Astrocyte (in vitro differentiated cells and primary cell): ENCODE measurements around the gene C3orf20. TPM values are rescaled to one million over a fixed set of nuclear protein-coding genes. Genes with fewer than 3 reads are reported as not detected.
"Not testable (repeated sequence)": the region's sequence is repeated elsewhere in the genome, so short reads cannot be mapped to it uniquely, and the experiment has no call there.

Experiments used
- DNase-seq: peaks from one replicate; pipeline ENCODE4 v3.0.0-alpha.2; 2010; ENCODE audit warnings: low read depth
- FAIRE-seq: peaks from 2 replicates; lab custom pipeline; 2011; peaks lifted over from hg19 to GRCh38; lab: Jason Lieb, UNC
- H2AFZ ChIP-seq: 2 replicates; pipeline ENCODE4 v1.6.0; 2012; ENCODE audit warnings: low read depth, low read length, inconsistent platforms
- H3K27ac ChIP-seq: 2 replicates; pipeline ENCODE4 v1.5.1; 2011; ENCODE audit warnings: low read depth, low read length, inconsistent platforms
- H3K27me3 ChIP-seq: 2 replicates; pipeline ENCODE4 v1.6.0; 2011; ENCODE audit warnings: low read length, inconsistent platforms; ENCODE audit not compliant: insufficient read depth
- H3K36me3 ChIP-seq: 2 replicates; pipeline ENCODE4 v1.5.1; 2011; ENCODE audit warnings: low read length, inconsistent platforms; ENCODE audit not compliant: insufficient read depth
- H3K4me1 ChIP-seq: 2 replicates; pipeline ENCODE4 v1.5.1; 2011; ENCODE audit warnings: low read length, inconsistent platforms; ENCODE audit not compliant: insufficient read depth
- H3K4me2 ChIP-seq: 2 replicates; pipeline ENCODE4 v1.6.0; 2012; ENCODE audit warnings: low read length, inconsistent platforms
- H3K4me3 ChIP-seq: 2 replicates; pipeline ENCODE4 v1.5.1; 2011; ENCODE audit warnings: low read depth, mild to moderate bottlenecking, low read length, inconsistent platforms; ENCODE audit not compliant: insufficient read depth
- H3K79me2 ChIP-seq: 2 replicates; pipeline ENCODE4 v1.6.0; 2012; ENCODE audit warnings: mild to moderate bottlenecking, low read length, inconsistent platforms; ENCODE audit not compliant: insufficient read depth
- H3K9ac ChIP-seq: 2 replicates; pipeline ENCODE4 v1.6.0; 2012; ENCODE audit warnings: mild to moderate bottlenecking, low read length, inconsistent platforms
- H3K9me3 ChIP-seq: 2 replicates; pipeline ENCODE4 v1.5.1; 2012; ENCODE audit warnings: low read depth, mild to moderate bottlenecking, low read length, inconsistent platforms; ENCODE audit not compliant: insufficient read depth
- H4K20me1 ChIP-seq: 2 replicates; pipeline ENCODE4 v1.6.0; 2012; ENCODE audit warnings: low read length, inconsistent platforms; ENCODE audit not compliant: insufficient read depth
- H3K27ac Mint-ChIP-seq: one replicate; pipeline ENCODE4 v1.8.0; 2021; ENCODE audit warnings: mild to moderate bottlenecking, mixed read lengths; ENCODE audit not compliant: unreplicated experiment
- H3K27me3 Mint-ChIP-seq: one replicate; pipeline ENCODE4 v1.8.0; 2021; ENCODE audit warnings: low read depth, mixed read lengths; ENCODE audit not compliant: unreplicated experiment
- H3K36me3 Mint-ChIP-seq: one replicate; pipeline ENCODE4 v1.8.0; 2021; ENCODE audit warnings: low read depth, mixed read lengths; ENCODE audit not compliant: unreplicated experiment
- H3K4me1 Mint-ChIP-seq: one replicate; pipeline ENCODE4 v1.8.0; 2021; ENCODE audit warnings: low read depth, mixed read lengths; ENCODE audit not compliant: unreplicated experiment
- H3K4me3 Mint-ChIP-seq: one replicate; pipeline ENCODE4 v1.8.0; 2021; ENCODE audit warnings: mild to moderate bottlenecking, moderate library complexity, mixed read lengths; ENCODE audit not compliant: unreplicated experiment
- H3K9me3 Mint-ChIP-seq: one replicate; pipeline ENCODE4 v1.8.0; 2021; ENCODE audit warnings: mild to moderate bottlenecking, mixed read lengths; ENCODE audit not compliant: unreplicated experiment
- EZH2 ChIP-seq: IDR thresholded peaks from 2 replicates; pipeline ENCODE4 v1.6.1; 2012; ENCODE audit warnings: mild to moderate bottlenecking, low read length, inconsistent platforms; ENCODE audit not compliant: insufficient read depth
- total RNA-seq: library from RNA; stranded (reverse); gene quantifications from 2 replicates; pipeline ENCODE4 v1.2.1, GENCODE V29; 2021
- TF ChIP-seq, protein P1 (sequence below): IDR thresholded peaks from 2 replicates; pipeline ENCODE4 v1.5.1; 2011; ENCODE audit warnings: low read depth, mild to moderate bottlenecking, inconsistent platforms, low read length, moderate library complexity; ENCODE audit not compliant: insufficient read depth

Gene C3orf20
- total RNA-seq, 1 donor from 2014 or later, result 0.16 TPM

GRCh38 chr3:14649466-14649865, 25.5 kb upstream of the C3orf20 start:
- FAIRE-seq, result no peak
- H3K4me3 ChIP-seq, result no peak overlapping the region
- H3K4me1 ChIP-seq, result no peaks in the 10 kb centered on the region
- peaks cover 2% of the 10 kb centered on the region for H3K27me3 ChIP-seq
- DNase-seq, result no peak
- peaks cover 2% of the 10 kb centered on the region for H3K27me3 Mint-ChIP-seq
- no peak overlapping the region for H3K27ac ChIP-seq
- no peak for TF ChIP-seq EZH2
- H3K4me1 Mint-ChIP-seq, result peaks cover 21% of the 10 kb centered on the region
- H2AFZ ChIP-seq, result no peak overlapping the region
- peaks cover 30% of the 10 kb centered on the region for H3K79me2 ChIP-seq
- H4K20me1 ChIP-seq, result peaks cover 5% of the 10 kb centered on the region
- H3K9me3 ChIP-seq, result no peaks in the 10 kb centered on the region
- no peaks in the 10 kb centered on the region for H3K36me3 Mint-ChIP-seq
- no peak overlapping the region for H3K9ac ChIP-seq
- H3K4me2 ChIP-seq, result no peak overlapping the region
- no peak overlapping the region for H3K27ac Mint-ChIP-seq
- no peak overlapping the region for H3K4me3 Mint-ChIP-seq
- no peaks in the 10 kb centered on the region for H3K36me3 ChIP-seq
- H3K9me3 Mint-ChIP-seq, result peaks cover 2% of the 10 kb centered on the region

GRCh38 chr3:14650193-14650592, 24.7 kb upstream of the C3orf20 start:
- Mint-ChIP-seq H3K27me3 (no peaks in the 10 kb centered on the region), H3K9me3 (peaks cover 2% of the 10 kb centered on the region), H3K27ac (no peak overlapping the region), H3K4me1 (peaks cover 21% of the 10 kb centered on the region), H3K4me3 (peak overlapping the region; percentile 98), H3K36me3 (peaks cover 2% of the 10 kb centered on the region)
- Histone ChIP-seq H4K20me1 (peaks cover 5% of the 10 kb centered on the region), H3K79me2 (peaks cover 30% of the 10 kb centered on the region), H3K36me3 (no peaks in the 10 kb centered on the region), H3K27me3 (no peaks in the 10 kb centered on the region), H3K9ac (no peak overlapping the region), H3K4me1 (no peaks in the 10 kb centered on the region), H2AFZ (no peak overlapping the region), H3K9me3 (no peaks in the 10 kb centered on the region), H3K4me3 (no peak overlapping the region), H3K4me2 (peak overlapping the region; percentile 92), H3K27ac (no peak overlapping the region)
- FAIRE-seq (no peak), DNase-seq (no peak)
- no peak for TF ChIP-seq EZH2
- TF ChIP-seq, protein P1, sequence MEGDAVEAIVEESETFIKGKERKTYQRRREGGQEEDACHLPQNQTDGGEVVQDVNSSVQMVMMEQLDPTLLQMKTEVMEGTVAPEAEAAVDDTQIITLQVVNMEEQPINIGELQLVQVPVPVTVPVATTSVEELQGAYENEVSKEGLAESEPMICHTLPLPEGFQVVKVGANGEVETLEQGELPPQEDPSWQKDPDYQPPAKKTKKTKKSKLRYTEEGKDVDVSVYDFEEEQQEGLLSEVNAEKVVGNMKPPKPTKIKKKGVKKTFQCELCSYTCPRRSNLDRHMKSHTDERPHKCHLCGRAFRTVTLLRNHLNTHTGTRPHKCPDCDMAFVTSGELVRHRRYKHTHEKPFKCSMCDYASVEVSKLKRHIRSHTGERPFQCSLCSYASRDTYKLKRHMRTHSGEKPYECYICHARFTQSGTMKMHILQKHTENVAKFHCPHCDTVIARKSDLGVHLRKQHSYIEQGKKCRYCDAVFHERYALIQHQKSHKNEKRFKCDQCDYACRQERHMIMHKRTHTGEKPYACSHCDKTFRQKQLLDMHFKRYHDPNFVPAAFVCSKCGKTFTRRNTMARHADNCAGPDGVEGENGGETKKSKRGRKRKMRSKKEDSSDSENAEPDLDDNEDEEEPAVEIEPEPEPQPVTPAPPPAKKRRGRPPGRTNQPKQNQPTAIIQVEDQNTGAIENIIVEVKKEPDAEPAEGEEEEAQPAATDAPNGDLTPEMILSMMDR, result no peak

DNA sequence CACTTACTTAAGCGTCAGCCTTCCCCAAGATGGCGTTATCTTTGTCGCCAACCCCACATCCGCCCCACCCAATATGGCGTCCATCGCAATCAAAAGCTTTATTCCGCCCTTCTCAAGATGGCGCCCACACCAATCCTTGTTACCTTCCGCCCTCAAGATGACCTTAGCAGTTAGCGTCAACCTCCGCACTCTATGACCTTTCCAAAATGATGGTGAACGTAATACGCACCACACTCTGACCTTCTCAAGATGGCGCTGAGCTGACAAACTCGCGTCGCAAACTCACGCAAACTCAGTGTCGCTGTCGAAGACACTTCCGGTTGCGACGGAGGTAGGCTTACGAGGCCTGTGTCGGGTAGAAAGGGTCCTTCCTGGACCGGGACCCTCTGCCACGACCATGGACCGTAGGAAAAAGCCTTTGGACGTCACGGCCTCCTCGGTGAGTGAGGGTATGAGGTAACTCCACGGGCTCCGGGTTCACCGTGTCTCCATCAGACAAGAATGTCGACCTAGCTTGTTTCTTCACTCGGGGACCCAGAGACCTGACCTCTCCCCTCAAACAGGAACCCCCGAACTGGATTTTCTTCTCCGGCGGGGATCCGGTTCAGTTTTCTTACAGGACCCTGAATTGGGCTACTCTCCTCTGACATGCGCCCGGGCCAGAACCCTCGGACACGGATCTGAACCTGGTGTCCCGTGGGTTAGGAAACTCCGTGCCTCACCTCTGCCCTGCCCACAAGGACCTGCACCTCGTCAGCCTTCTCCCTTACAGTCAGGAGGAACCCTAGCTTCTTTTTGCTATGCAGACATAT, 23.3 kb upstream of the C3orf20 start, which contains the start of gene CCDC174:
TSS of gene CCDC174 (plus strand) at position 323 of the 812 bp plus-strand sequence. CDS start at position 398, 75 bp downstream.
- peak; percentile 72 for FAIRE-seq

GRCh38 chr3:14652360-14652907, 22.5 kb upstream of the C3orf20 start:
- not testable (repeated sequence) for H3K36me3 Mint-ChIP-seq, FAIRE-seq, H4K20me1 ChIP-seq, H3K27me3 ChIP-seq, DNase-seq, H3K4me1 ChIP-seq, H3K9me3 ChIP-seq, H3K27me3 Mint-ChIP-seq, H3K9me3 Mint-ChIP-seq
- peaks cover 21% of the 10 kb centered on the region for H3K4me1 Mint-ChIP-seq
- H2AFZ ChIP-seq, result peak overlapping the region; percentile 99
- H3K4me3 Mint-ChIP-seq, result peak overlapping the region; percentile 98
- H3K79me2 ChIP-seq, result peaks cover 30% of the 10 kb centered on the region
- H3K36me3 ChIP-seq, result peaks cover 12% of the 10 kb centered on the region
- H3K4me2 ChIP-seq, result peak overlapping the region; percentile 92
- peak overlapping the region; percentile 97 for H3K4me3 ChIP-seq
- peak overlapping the region; percentile 94 for H3K27ac ChIP-seq
- peak overlapping the region; percentile 95 for H3K9ac ChIP-seq
- peak overlapping the region; percentile 97 for H3K27ac Mint-ChIP-seq

More for the DNA sequence above, 23.3 kb upstream of the C3orf20 start, which contains the start of gene CCDC174:
- H3K4me1 ChIP-seq, result no peaks in the 10 kb centered on the region
- Mint-ChIP-seq H3K9me3 (peaks cover 2% of the 10 kb centered on the region), H3K36me3 (peaks cover 3% of the 10 kb centered on the region), H3K27ac (peak within 1 kb of the TSS; percentile 97), H3K4me1 (peaks cover 21% of the 10 kb centered on the region), H3K27me3 (no peaks in the 10 kb centered on the region), H3K4me3 (peak within 1 kb of the TSS; percentile 98)
- H3K4me2 ChIP-seq, result peak within 1 kb of the TSS; percentile 92
- H3K79me2 ChIP-seq, result peaks cover 30% of the 10 kb centered on the region
- peak within 1 kb of the TSS; percentile 95 for H3K9ac ChIP-seq
- peak; percentile 98 for DNase-seq
- H2AFZ ChIP-seq, result peak within 1 kb of the TSS; percentile 99
- peak within 1 kb of the TSS; percentile 94 for H3K27ac ChIP-seq
- peaks cover 10% of the 10 kb centered on the region for H3K36me3 ChIP-seq
- no peaks in the 10 kb centered on the region for H3K27me3 ChIP-seq
- TF ChIP-seq, protein P1, result no peak
- no peak for TF ChIP-seq EZH2
- no peaks in the 10 kb centered on the region for H3K9me3 ChIP-seq
- H4K20me1 ChIP-seq, result peaks cover 5% of the 10 kb centered on the region
- peak within 1 kb of the TSS; percentile 97 for H3K4me3 ChIP-seq
